Ovary (tissue), 9 donors: ENCODE results near the gene HSPA12A. TPM values are rescaled to one million over a fixed set of nuclear protein-coding genes. Genes with fewer than 3 reads are reported as not detected.

ENCODE experiments used
- DNase-seq, 5 donors: peaks; one replicate each; pipeline ENCODE4 v3.0.0-alpha.2; 2019 to 2020
- H3K27ac ChIP-seq, 2 donors: fragments of 200-600 bp; one replicate each; pipeline versions ENCODE4 v1.5.1 to v1.8.0; 2019 to 2022
- H3K27me3 ChIP-seq: fragments of 200-600 bp; one replicate; pipeline ENCODE4 v1.8.0; 2022
- H3K36me3 ChIP-seq: fragments of 200-600 bp; sonication (generic); one replicate; pipeline ENCODE4 v1.5.1; 2019
- H3K4me1 ChIP-seq: one replicate; pipeline ENCODE4 v1.8.1; 2013; ENCODE audit warnings: mild to moderate bottlenecking, moderate library complexity; ENCODE audit not compliant: insufficient read depth
- H3K4me3 ChIP-seq: fragments of 200-600 bp; sonication (generic); one replicate; pipeline ENCODE4 v1.5.1; 2017
- H3K9me3 ChIP-seq, 2 donors: fragments of 200-600 bp in 1 of 2; sonication (generic) in 1 of 2; one replicate each; pipeline versions ENCODE4 v1.5.1 to v1.8.1; 2013 to 2019; ENCODE audit warnings: mild to moderate bottlenecking in 1 of 2, moderate library complexity in 1 of 2
- EP300 ChIP-seq: sonication (generic); formaldehyde crosslinking; IDR thresholded peaks from one replicate; pipeline ENCODE4 v1.6.1; 2017; ENCODE audit warnings: antibody characterized with exemption
- POLR2A ChIP-seq: fragments of 450-650 bp; IDR thresholded peaks from one replicate; pipeline ENCODE4 v1.6.1; 2017; ENCODE audit warnings: antibody characterized with exemption, mild to moderate bottlenecking, moderate library complexity
- WGBS, 3 donors: extraction: QIAGEN DNeasy Blood & Tissue Kit in 1 of 3; methylation state at CpG; one replicate each; pipeline versions ENCODE4 v1.1.5 to v1.1.7; 2013 to 2017; 5-methylcytosine and 5-hydroxymethylcytosine counted together
- intact Hi-C, 4 donors: fragments of 100-400 bp; cut with DNase I; formaldehyde crosslinking; loops; one replicate each; pipeline versions ENCODE4 v1.11.0 to v1.15.1; 2022 to 2023
- polyA plus RNA-seq, 2 donors: library from polyadenylated mRNA; stranded (reverse); fragments of 200-250 nt in 1 of 2; fragments of 350-450 nt in 1 of 2; fragmentation: Illumina TruSeq in 1 of 2; extraction: RNeasy Lipid Tissue Mini Kit (QIAGEN cat#74804) in 1 of 2; gene quantifications; one replicate each; pipeline ENCODE4 v1.2.3, GENCODE V29; 2013 to 2014
- total RNA-seq, 7 donors: library from RNA; depleted of rRNA in 2 of 7; stranded (reverse); fragments of >200 nt in 2 of 7; fragmentation: NEBNext Ultra II Directional in 3 of 7; extraction: Animal tissue kit (Norgen Biotek cat#: 25700) in 3 of 7; gene quantifications; one replicate each; pipeline versions ENCODE4 v1.1.0 to v1.2.4, GENCODE V29; 2016 to 2023
- TF ChIP-seq, protein P1 (sequence below), 3 donors: fragments of 450-650 bp in 2 of 3; fragments of 200-600 bp in 1 of 3; IDR thresholded peaks; one replicate each; pipeline versions ENCODE4 v1.5.1 to v1.8.0; 2016 to 2022; ENCODE audit warnings: antibody characterized with exemption in 3 of 3, mild to moderate bottlenecking in 1 of 3
- donor health status: DM: no; HTN: no; CAD: no; lungs with moderate emphysema.
- donor health status: DM: no; HTN: no; CAD: no.
- donor health status: Bipolar disorder and iron deficiency.
- donor health status: DM: yes; HTN: yes; CAD: no.
- donor health status: DM: no; HTN: no; CAD: no.
- donor health status: DM: yes; HTN: yes; CAD: no.

The HSPA12A gene
- total and polyA plus RNA-seq, 9 donors: 16.0 to 47.5 (median 36.4) TPM

- intact Hi-C loops: no loop called here
- no peak for TF ChIP-seq POLR2A
- TF ChIP-seq, protein P1, sequence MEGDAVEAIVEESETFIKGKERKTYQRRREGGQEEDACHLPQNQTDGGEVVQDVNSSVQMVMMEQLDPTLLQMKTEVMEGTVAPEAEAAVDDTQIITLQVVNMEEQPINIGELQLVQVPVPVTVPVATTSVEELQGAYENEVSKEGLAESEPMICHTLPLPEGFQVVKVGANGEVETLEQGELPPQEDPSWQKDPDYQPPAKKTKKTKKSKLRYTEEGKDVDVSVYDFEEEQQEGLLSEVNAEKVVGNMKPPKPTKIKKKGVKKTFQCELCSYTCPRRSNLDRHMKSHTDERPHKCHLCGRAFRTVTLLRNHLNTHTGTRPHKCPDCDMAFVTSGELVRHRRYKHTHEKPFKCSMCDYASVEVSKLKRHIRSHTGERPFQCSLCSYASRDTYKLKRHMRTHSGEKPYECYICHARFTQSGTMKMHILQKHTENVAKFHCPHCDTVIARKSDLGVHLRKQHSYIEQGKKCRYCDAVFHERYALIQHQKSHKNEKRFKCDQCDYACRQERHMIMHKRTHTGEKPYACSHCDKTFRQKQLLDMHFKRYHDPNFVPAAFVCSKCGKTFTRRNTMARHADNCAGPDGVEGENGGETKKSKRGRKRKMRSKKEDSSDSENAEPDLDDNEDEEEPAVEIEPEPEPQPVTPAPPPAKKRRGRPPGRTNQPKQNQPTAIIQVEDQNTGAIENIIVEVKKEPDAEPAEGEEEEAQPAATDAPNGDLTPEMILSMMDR (IDR thresholded peaks at IDR 0.05): no peak
- TF ChIP-seq EP300: no peak
- 84 to 88% (median 88%) methylated on average over 7 of the region's 7 CpGs for WGBS, 3 donors
These were observed 13.1 kb downstream of the HSPA12A start for GRCh38 chr10:116729243-116729642.

GRCh38 chr10:116728526-116729096 is 13.8 kb downstream of the HSPA12A start:
- Histone ChIP-seq H3K27me3 (no peaks in the 10 kb centered on the region), H3K4me3 (no peak overlapping the region), H3K9me3 (no peaks in the 10 kb centered on the region), H3K4me1 (peaks cover 8% of the 10 kb centered on the region), H3K36me3 (no peaks in the 10 kb centered on the region), H3K27ac (no peak overlapping the region)
- intact Hi-C loops: no loop called here
- no peak for DNase-seq
- WGBS, 3 donors: 72 to 86% (median 82%) methylated on average over 5 of the region's 5 CpGs
- TF ChIP-seq POLR2A (no peak), EP300 (no peak)
- TF ChIP-seq, protein P1 (IDR thresholded peaks at IDR 0.05): no peak

More at GRCh38 chr10:116729243-116729642, 13.1 kb downstream of the HSPA12A start:
- Histone ChIP-seq H3K4me3 (no peak overlapping the region), H3K4me1 (peaks cover 7% of the 10 kb centered on the region), H3K27me3 (no peaks in the 10 kb centered on the region), H3K9me3 (no peaks in the 10 kb centered on the region), H3K36me3 (no peaks in the 10 kb centered on the region), H3K27ac (no peak overlapping the region)
- no peak for DNase-seq

DNA sequence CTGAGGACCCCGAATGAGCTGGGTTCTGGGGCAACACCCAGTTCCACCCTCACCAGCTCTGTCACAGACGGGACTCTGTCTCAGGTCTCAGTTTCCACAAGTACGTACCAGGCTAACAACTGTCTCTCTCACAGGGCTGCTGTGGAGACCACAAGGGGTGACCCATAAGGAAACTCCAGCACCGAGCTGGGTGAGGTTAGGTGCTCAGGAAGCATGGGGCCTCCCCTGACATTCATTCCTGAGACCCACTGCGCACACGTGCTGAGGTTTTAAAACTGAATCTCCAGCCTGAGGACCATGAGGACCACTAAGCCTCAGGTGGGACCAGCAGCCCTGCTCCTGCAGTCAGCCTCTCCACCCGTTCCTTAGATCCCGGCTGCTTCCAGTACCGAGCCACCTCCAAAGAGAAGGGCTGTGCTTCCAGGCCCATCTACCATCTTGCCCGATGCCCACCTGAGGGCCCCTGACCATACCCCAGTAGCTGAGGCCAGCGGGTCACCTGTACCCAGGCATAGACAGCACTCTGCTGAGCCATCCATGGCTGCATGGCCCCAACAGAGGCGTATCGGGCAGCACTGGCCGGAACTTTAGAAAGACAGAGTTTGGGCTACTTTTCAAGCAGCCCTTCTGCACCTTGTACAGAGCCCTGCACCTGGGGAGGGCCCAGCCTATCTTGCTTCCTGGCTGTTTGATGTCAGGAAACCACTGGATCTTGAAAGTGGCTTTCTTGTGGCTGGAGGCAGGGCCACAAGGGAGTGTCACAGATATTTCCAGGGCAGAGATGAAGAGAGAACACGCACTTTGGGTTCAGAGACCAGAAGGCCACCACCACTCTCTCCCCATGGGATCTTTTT is 18.7 kb downstream of the HSPA12A start:
- intact Hi-C loops: no loop called here
- no peak for DNase-seq
- no peak overlapping the region for H3K4me3 ChIP-seq
- no peak overlapping the region for H3K27ac ChIP-seq
- no peak for TF ChIP-seq EP300
- TF ChIP-seq, protein P1 (IDR thresholded peaks at IDR 0.05): no peak
- no peak for TF ChIP-seq POLR2A
- WGBS, 3 donors: 85 to 92% (median 89%) methylated on average over 15 of the region's 15 CpGs
- no peaks in the 10 kb centered on the region for H3K36me3 ChIP-seq
- no peaks in the 10 kb centered on the region for H3K27me3 ChIP-seq
- no peaks in the 10 kb centered on the region for H3K9me3 ChIP-seq
- H3K4me1 ChIP-seq: peaks cover 24% of the 10 kb centered on the region

GRCh38 chr10:116722736-116723427 is 19.5 kb downstream of the HSPA12A start:
- H3K4me3 ChIP-seq: no peak overlapping the region
- no peak for DNase-seq
- H3K9me3 ChIP-seq: no peaks in the 10 kb centered on the region
- intact Hi-C loops: no loop called here
- H3K27me3 ChIP-seq: no peaks in the 10 kb centered on the region
- 71 to 90% (median 86%) methylated on average over 6 of the region's 6 CpGs for WGBS, 3 donors
- no peaks in the 10 kb centered on the region for H3K36me3 ChIP-seq
- H3K4me1 ChIP-seq: peaks cover 26% of the 10 kb centered on the region
- TF ChIP-seq POLR2A: no peak
- TF ChIP-seq, protein P1 (IDR thresholded peaks at IDR 0.05): no peak
- no peak for TF ChIP-seq EP300
- no peak overlapping the region for H3K27ac ChIP-seq
